GM18511 (cell line): ENCODE data around the gene NCBP1.

Source experiments
- ATAC-seq: cut with Tn5 transposase; IDR thresholded peaks from one replicate; pipeline ENCODE4 v1.9.1; 2021; ENCODE audit warnings: mild to moderate bottlenecking, moderate library complexity; ENCODE audit not compliant: unreplicated experiment

Gene NCBP1

GRCh38 chr9:97710356-97711222 is 77.0 kb downstream of the NCBP1 start:
- peak; percentile 79 for ATAC-seq

- no peak for ATAC-seq
Measured at GRCh38 chr9:97711223-97711626, 77.6 kb downstream of the NCBP1 start.

GRCh38 chr9:97714435-97714834 is 80.8 kb downstream of the NCBP1 start:
- ATAC-seq: no peak

- ATAC-seq: no peak
Measured at GRCh38 chr9:97717866-97718265, 84.2 kb downstream of the NCBP1 start.

- no peak for ATAC-seq
Measured at GRCh38 chr9:97721396-97721795, 87.8 kb downstream of the NCBP1 start.

GRCh38 chr9:97722331-97722730 is 88.7 kb downstream of the NCBP1 start:
- ATAC-seq: no peak
